ENCODE data around the gene TNS3. TPM values are rescaled to one million over a fixed set of nuclear protein-coding genes. Genes with fewer than 3 reads are reported as not detected.

The TNS3 gene
- total RNA-seq, 1 donor from 2014 or later = 174 TPM

GRCh38 chr7:47236480-47237129 lies 345.3 kb downstream of the TNS3 start:
- no peak for DNase-seq
- Histone ChIP-seq H3K27me3 (ENCODE audit: low read depth) (no peaks in the 10 kb centered on the region), H3K9me3 (no peaks in the 10 kb centered on the region), H3K36me3 (no peaks in the 10 kb centered on the region), H3K27ac (no peak overlapping the region), H3K4me1 (no peaks in the 10 kb centered on the region), H3K4me3 (no peak overlapping the region)
- no peak for ATAC-seq
- no peak for TF ChIP-seq CTCF (IDR thresholded peaks at IDR 0.05)
- intact Hi-C loops (cut with DNase I) = no loop called here

GRCh38 chr7:47233996-47234395 lies 347.9 kb downstream of the TNS3 start:
- Histone ChIP-seq H3K27ac (no peak overlapping the region), H3K9me3 (no peaks in the 10 kb centered on the region), H3K27me3 (ENCODE audit: low read depth) (no peaks in the 10 kb centered on the region), H3K4me1 (no peaks in the 10 kb centered on the region), H3K4me3 (no peak overlapping the region), H3K36me3 (no peaks in the 10 kb centered on the region)
- ATAC-seq (no peak), DNase-seq (no peak)
- intact Hi-C loops (cut with DNase I) = no loop called here
- TF ChIP-seq CTCF (IDR thresholded peaks at IDR 0.05) = no peak

- intact Hi-C loops (cut with DNase I) = no loop called here
- no peak for ATAC-seq
- no peaks in the 10 kb centered on the region for H3K4me1 ChIP-seq
Observed at GRCh38 chr7:47232751-47233412, 349.0 kb downstream of the TNS3 start.

GRCh38 chr7:47231627-47232026 lies 350.3 kb downstream of the TNS3 start:
- Histone ChIP-seq H3K9me3 (no peaks in the 10 kb centered on the region), H3K27me3 (ENCODE audit: low read depth) (no peaks in the 10 kb centered on the region), H3K4me1 (no peaks in the 10 kb centered on the region), H3K36me3 (no peaks in the 10 kb centered on the region), H3K4me3 (no peak overlapping the region), H3K27ac (no peak overlapping the region)
- intact Hi-C loops (cut with DNase I) = no loop called here
- no peak for ATAC-seq
- no peak for TF ChIP-seq CTCF (IDR thresholded peaks at IDR 0.05)
- DNase-seq = no peak

More at GRCh38 chr7:47232751-47233412, 349.0 kb downstream of the TNS3 start:
- no peaks in the 10 kb centered on the region for H3K27me3 ChIP-seq (ENCODE audit: low read depth)
- DNase-seq = no peak
- no peaks in the 10 kb centered on the region for H3K9me3 ChIP-seq
- no peak overlapping the region for H3K27ac ChIP-seq
- no peak overlapping the region for H3K4me3 ChIP-seq
- no peak for TF ChIP-seq CTCF (IDR thresholded peaks at IDR 0.05)
- H3K36me3 ChIP-seq = no peaks in the 10 kb centered on the region

GRCh38 chr7:47231032-47231431 lies 350.9 kb downstream of the TNS3 start:
- Histone ChIP-seq H3K36me3 (no peaks in the 10 kb centered on the region), H3K4me1 (no peaks in the 10 kb centered on the region), H3K9me3 (no peaks in the 10 kb centered on the region), H3K4me3 (no peak overlapping the region), H3K27me3 (ENCODE audit: low read depth) (no peaks in the 10 kb centered on the region), H3K27ac (no peak overlapping the region)
- no peak for TF ChIP-seq CTCF (IDR thresholded peaks at IDR 0.05)
- DNase-seq (no peak), ATAC-seq (no peak)
- intact Hi-C loops (cut with DNase I) = no loop called here
